Measurements from ENCODE around the gene MGA.

DNA sequence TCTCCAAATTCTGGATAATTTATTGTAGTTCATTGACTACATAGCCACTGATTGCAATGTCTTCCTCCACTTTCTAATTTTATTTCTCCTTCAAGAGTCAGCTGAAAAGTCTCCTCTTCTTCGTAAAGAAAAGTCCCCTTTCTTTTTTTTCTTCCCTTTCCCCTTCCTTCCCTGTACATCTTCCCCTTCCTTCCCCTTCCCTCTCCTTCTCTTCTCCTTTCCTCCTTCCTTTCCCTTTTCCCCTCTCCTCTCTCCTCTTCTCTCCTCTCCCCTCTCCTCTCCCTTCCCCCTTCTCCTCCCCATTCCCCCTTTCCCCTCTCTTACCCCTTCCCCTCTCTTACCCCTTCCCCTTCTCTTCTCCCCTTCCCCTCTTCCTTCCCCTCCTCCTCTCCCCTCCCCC lies 8.8 kb upstream of the MGA start:
- TF ChIP-seq, protein P1, sequence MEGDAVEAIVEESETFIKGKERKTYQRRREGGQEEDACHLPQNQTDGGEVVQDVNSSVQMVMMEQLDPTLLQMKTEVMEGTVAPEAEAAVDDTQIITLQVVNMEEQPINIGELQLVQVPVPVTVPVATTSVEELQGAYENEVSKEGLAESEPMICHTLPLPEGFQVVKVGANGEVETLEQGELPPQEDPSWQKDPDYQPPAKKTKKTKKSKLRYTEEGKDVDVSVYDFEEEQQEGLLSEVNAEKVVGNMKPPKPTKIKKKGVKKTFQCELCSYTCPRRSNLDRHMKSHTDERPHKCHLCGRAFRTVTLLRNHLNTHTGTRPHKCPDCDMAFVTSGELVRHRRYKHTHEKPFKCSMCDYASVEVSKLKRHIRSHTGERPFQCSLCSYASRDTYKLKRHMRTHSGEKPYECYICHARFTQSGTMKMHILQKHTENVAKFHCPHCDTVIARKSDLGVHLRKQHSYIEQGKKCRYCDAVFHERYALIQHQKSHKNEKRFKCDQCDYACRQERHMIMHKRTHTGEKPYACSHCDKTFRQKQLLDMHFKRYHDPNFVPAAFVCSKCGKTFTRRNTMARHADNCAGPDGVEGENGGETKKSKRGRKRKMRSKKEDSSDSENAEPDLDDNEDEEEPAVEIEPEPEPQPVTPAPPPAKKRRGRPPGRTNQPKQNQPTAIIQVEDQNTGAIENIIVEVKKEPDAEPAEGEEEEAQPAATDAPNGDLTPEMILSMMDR (IDR thresholded peaks at IDR 0.05), result no peak
- TF ChIP-seq POLR2A (IDR thresholded peaks at IDR 0.05) (no peak), POLR2AphosphoS5 (IDR thresholded peaks at IDR 0.05) (no peak)
